ENCODE measurements around the gene CACHD1. TPM values are rescaled to one million over a fixed set of nuclear protein-coding genes. Genes with fewer than 3 reads are reported as not detected.

The CACHD1 gene
- total RNA-seq, 3 donors from 2014 or later (not counting 1 experiment from before 2014, with no cell fraction given), result not detected

DNA sequence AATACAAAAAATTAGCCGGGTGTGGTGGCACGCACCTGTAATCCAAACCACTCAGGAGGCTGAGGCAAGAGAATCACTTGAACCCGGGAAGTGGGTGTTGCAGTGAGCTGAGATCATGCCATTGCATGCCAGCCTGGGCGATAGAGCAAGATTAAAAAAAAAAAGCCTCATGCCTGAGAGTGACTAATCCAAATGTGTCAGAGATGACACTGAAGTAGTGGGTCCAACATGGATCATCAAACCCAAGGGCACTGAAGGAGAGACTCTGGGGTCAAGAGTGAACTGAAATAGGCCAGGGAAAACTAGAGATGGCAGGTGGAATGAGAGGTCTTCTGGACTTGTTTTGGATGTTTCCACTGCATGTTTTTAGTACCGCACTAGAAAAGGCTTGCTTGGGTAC is 10.2 kb upstream of the CACHD1 start:
- Histone ChIP-seq H3K27ac (ENCODE audit: low read length) (no peak overlapping the region), H3K9me3 (ENCODE audit: control insufficient read depth, insufficient read depth, low read length) (no peaks in the 10 kb centered on the region), H3K4me1 (ENCODE audit: control insufficient read depth, insufficient read depth, low read length) (no peaks in the 10 kb centered on the region), H3K4me3 (ENCODE audit: low read length) (no peak overlapping the region), H3K36me3 (ENCODE audit: control insufficient read depth, insufficient read depth, low read length) (no peaks in the 10 kb centered on the region), H3K27me3 (ENCODE audit: control insufficient read depth, insufficient read depth, low read length) (no peaks in the 10 kb centered on the region)
- TF ChIP-seq, protein P1, sequence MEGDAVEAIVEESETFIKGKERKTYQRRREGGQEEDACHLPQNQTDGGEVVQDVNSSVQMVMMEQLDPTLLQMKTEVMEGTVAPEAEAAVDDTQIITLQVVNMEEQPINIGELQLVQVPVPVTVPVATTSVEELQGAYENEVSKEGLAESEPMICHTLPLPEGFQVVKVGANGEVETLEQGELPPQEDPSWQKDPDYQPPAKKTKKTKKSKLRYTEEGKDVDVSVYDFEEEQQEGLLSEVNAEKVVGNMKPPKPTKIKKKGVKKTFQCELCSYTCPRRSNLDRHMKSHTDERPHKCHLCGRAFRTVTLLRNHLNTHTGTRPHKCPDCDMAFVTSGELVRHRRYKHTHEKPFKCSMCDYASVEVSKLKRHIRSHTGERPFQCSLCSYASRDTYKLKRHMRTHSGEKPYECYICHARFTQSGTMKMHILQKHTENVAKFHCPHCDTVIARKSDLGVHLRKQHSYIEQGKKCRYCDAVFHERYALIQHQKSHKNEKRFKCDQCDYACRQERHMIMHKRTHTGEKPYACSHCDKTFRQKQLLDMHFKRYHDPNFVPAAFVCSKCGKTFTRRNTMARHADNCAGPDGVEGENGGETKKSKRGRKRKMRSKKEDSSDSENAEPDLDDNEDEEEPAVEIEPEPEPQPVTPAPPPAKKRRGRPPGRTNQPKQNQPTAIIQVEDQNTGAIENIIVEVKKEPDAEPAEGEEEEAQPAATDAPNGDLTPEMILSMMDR (IDR thresholded peaks at IDR 0.05), result no peak
- DNase-seq, result no peak
- H3K27me3 Mint-ChIP-seq (ENCODE audit: low read depth in 2 of 2), result peaks cover 0 to 4% of the 10 kb centered on the region in 2 donors
- intact Hi-C loops (cut with micrococcal nuclease), result no loop called here
- H3K36me3 Mint-ChIP-seq, result no peaks in the 10 kb centered on the region
- no peaks in the 10 kb centered on the region for H3K9me3 Mint-ChIP-seq
- H3K4me1 Mint-ChIP-seq, result no peaks in the 10 kb centered on the region
- no peak overlapping the region for H3K4me3 Mint-ChIP-seq
- WGBS (ENCODE audit: insufficient coverage), result 94% methylated on average over 5 of the region's 5 CpGs
- H3K27ac Mint-ChIP-seq, result no peak overlapping the region
- no peak for ATAC-seq

DNA sequence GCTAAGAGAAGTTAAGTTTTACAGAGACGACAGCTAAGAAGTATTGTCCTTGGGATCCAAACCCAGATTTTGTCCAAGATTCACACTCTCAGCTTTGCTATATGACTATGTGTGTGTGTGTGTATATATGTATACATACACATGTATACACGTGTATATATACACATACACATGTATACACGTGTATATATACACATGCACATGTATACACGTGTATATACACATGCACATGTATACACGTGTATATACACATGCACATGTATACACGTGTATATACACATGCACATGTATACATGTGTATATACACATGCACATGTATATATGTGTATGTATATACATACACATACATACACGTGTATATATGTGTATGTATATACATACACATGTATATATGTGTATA is 3.9 kb upstream of the CACHD1 start:
- Mint-ChIP-seq H3K36me3 (no peaks in the 10 kb centered on the region), H3K4me3 (no peak overlapping the region), H3K27ac (no peak overlapping the region), H3K9me3 (no peaks in the 10 kb centered on the region), H3K4me1 (peaks cover 3 to 4% of the 10 kb centered on the region in 2 donors), H3K27me3 (ENCODE audit: low read depth in 2 of 2) (peaks cover 25 to 34% of the 10 kb centered on the region in 2 donors)
- intact Hi-C loops (cut with micrococcal nuclease), result no loop called here
- peaks cover 10% of the 10 kb centered on the region for H3K4me1 ChIP-seq (ENCODE audit: control insufficient read depth, insufficient read depth, low read length)
- H3K9me3 ChIP-seq (ENCODE audit: control insufficient read depth, insufficient read depth, low read length), result no peaks in the 10 kb centered on the region
- H3K27ac ChIP-seq (ENCODE audit: low read length), result no peak overlapping the region
- H3K27me3 ChIP-seq (ENCODE audit: control insufficient read depth, insufficient read depth, low read length), result peaks cover 18% of the 10 kb centered on the region
- TF ChIP-seq, protein P1 (IDR thresholded peaks at IDR 0.05), result no peak
- no peak overlapping the region for H3K4me3 ChIP-seq (ENCODE audit: low read length)
- no peak for DNase-seq
- H3K36me3 ChIP-seq (ENCODE audit: control insufficient read depth, insufficient read depth, low read length), result no peaks in the 10 kb centered on the region
- WGBS (ENCODE audit: insufficient coverage), result 100% methylated on average over 1 of the region's 7 CpGs
- ATAC-seq, result no peak

DNA sequence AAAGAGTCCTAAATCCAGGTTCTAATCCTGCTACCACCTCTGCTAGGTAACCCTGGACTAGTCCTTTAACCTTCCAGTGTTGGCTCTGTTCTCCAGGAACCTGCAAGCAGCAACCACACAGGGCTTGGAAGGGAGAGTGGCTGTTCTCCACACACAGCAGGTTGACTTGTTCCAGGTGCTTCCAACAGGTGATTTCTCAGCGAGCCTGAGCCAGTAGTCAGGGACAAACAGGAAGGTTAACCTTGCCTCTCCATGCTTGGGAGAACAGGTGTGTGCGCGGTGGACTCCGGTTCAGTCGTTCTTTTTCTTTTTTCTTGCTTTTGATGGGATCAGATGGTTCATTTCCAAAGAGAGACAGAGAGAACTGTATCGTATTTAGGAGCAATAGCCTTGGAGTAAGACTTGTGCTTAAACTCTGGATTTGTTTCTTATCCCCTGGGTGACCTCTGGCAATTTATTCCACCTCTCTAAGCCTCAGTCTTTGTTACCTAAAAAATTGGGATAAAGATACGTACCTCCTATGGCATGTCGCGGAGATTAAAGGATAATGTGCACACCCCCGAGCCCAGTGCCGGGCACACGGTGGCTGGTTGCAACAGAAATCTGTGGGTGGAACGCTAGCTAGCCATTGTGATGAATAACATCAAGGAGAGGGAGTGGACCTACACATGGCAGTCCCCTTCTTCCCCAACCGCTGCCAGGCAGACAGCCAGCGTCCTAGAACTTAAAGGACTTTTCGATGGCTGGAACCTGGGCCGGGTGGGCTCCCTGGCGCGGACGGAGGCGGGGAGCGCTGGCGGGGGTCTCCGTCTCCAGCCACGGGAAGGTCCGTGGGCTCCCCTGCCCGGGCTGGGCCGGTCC is 583 bp upstream of the CACHD1 start:
- ATAC-seq (no peak), DNase-seq (peak in 1 of 2 donors; percentile 5)
- Mint-ChIP-seq H3K36me3 (no peaks in the 10 kb centered on the region), H3K4me3 (peak overlapping the region; percentile 32), H3K4me1 (peaks cover 10 to 12% of the 10 kb centered on the region in 2 donors), H3K27ac (no peak overlapping the region), H3K9me3 (no peaks in the 10 kb centered on the region), H3K27me3 (ENCODE audit: low read depth in 2 of 2) (peaks cover 50 to 58% of the 10 kb centered on the region in 2 donors)
- Histone ChIP-seq H3K4me3 (ENCODE audit: low read length) (no peak overlapping the region), H3K9me3 (ENCODE audit: control insufficient read depth, insufficient read depth, low read length) (no peaks in the 10 kb centered on the region), H3K4me1 (ENCODE audit: control insufficient read depth, insufficient read depth, low read length) (peaks cover 14% of the 10 kb centered on the region), H3K36me3 (ENCODE audit: control insufficient read depth, insufficient read depth, low read length) (no peaks in the 10 kb centered on the region), H3K27me3 (ENCODE audit: control insufficient read depth, insufficient read depth, low read length) (peaks cover 21% of the 10 kb centered on the region), H3K27ac (ENCODE audit: low read length) (no peak overlapping the region)
- 16% methylated on average over 28 of the region's 28 CpGs for WGBS (ENCODE audit: insufficient coverage)
- TF ChIP-seq, protein P1 (IDR thresholded peaks at IDR 0.05), result no peak
- intact Hi-C loops (cut with micrococcal nuclease), result no loop called here

Measured in natural killer cell (primary cell).